ENCODE results near the gene PRDM13.
"Not testable (repeated sequence)": the region's sequence is repeated elsewhere in the genome, so short reads cannot be mapped to it uniquely, and the experiment has no call there.

The PRDM13 gene

DNA sequence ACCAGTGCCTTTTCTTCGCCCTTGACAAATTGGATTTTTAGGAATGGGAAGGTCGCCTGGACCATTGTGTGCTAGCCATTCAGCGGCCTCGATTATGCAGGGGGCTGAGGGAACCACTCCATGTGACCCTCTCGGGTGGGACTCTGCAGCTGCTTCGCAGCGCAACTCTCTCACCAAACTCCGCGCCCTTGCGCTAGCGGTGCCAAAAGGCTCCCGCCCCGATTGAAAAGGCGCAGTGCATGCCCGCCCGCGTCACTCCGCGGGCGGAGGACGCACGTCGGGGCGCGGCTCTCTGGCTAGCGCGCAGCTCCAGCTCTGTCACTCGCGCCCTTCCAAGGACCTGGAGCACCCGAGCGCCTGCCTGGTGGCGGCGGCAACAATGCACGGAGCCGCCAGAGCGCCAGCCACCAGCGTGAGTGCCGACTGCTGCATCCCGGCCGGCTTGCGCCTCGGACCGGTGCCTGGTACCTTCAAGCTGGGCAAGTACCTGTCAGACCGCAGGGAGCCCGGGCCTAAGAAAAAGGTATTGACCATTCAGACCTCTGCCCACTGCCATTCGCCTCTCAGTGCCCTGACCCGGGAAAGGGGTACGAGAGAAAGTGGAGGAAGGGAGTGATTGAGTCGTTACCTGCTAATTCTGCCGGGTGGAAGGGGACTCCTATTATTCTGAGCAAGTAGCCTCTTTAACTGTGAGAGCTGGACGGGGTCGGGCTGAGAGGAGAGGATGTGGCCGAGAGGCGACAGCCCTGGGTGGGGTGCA, at the start of gene PRDM13:
Gene PRDM13, plus strand, starts transcription at position 178 of the 760 bp plus-strand sequence. Its CDS starts 202 bp downstream, at position 380.
- DNase-seq, result peak in 1 of 2 experiments; percentile 32

DNA sequence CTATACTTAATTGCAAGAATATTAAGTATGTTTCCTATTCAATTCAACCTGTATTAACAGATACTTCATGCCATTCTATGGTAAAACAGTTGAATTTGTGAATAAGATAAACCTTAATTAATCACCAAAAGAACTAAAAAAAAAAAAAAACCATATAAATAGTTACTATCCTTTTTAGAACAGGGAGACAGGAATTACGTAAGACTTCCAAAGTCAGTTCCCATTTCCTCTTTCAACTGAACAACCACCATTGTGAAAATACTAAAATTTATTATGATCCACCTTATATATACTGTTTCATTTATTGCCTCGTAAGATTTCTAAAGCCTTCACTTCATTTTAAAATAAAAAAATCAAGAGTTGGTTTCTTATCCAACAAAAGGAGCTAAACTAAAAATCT, 47.6 kb upstream of the PRDM13 start:
- no peak for DNase-seq

DNA sequence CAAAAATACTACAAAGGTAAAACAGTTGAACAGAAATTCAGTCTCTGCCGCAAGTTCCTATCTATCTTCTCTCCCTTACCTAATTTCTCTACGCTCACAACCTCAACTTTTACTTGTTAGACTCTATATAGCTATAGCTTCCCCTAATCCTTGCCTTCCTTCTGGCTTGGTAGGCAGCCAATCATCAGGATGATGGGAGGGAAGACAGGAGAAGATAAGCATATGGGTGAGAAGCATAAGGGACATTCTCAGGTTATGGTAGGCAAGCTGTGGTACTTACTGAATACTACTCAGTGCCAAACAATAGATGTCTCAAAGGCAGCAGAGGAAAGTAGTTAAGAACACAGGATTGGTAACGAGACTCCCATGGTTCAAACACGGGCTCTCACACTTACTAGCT, 46.0 kb upstream of the PRDM13 start:
- DNase-seq, result no peak

DNA sequence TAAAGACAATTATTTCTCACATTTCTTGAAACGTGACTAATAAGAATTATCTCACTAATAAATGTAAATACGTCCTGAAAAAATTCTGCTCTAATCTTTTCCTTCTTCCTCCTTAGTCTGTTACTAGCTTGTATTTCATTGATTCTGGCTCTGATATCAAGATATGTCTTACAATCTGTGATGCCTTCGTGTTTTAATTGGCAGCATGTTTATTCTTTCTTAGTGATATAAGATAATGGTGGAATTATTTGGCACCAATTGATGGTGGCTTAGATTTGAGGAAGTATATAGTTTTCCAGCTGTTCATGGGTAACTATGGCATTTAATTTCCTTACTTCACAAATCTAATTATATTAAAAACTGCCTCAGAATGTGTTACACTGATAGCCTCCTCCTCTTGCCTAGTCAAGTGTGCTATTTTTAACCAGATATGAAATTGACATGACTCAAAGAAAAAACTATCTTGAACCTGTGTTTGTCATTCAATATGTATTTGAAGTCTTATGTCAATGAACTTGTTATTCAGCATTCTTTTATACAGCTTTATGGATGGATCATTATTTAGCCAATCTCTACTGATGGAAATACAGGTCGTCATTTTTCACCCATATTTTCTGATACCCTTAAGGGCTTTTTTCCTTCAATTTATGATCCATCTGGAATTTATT, 43.4 kb upstream of the PRDM13 start:
- DNase-seq, result no peak

DNA sequence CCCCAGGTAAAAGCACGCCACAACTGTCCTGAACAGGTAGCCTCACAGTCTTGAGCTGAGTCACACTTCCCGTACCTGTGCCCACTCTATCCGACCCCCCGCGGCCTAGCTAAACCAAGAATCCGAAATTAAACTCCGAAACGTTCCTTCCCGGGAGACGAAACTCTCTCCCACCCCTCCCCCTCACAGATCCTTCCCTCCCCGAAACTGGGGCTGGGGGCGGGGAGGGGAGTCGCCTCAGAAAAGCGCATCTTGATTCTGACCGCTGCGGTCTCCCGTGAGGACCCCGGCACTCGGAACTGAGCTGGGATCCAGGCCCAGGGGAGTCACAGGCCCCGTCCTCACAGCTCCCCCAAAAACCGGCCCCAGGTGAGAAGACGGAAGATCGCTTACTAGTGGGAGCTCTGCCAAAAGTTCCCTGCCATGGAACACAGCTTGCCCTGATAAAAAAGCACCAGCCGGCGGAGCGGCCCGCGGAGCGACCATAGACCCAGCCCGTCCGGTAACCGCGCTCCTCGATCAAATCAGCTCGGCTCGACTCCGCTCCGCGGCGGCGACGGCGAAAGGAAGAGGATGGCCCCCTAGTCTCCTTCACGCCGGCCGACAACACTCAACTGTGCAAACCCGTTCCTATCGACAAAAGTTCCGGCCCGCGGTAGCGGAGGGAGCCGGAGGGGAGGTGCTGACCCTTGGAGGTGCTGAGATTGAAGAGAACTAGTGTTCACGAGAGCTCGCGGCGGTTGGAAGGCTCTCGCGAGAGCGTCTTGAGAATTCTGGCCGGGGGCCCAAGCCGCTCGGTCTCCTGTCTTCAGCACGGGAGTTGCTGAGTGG, 38.3 kb upstream of the PRDM13 start, which contains the start of gene CCNC:
Gene CCNC, minus strand, starts transcription at position 558 of the 831 bp plus-strand sequence. Its CDS starts 133 bp downstream, at position 425.
- DNase-seq, result peak; percentile 95

DNA sequence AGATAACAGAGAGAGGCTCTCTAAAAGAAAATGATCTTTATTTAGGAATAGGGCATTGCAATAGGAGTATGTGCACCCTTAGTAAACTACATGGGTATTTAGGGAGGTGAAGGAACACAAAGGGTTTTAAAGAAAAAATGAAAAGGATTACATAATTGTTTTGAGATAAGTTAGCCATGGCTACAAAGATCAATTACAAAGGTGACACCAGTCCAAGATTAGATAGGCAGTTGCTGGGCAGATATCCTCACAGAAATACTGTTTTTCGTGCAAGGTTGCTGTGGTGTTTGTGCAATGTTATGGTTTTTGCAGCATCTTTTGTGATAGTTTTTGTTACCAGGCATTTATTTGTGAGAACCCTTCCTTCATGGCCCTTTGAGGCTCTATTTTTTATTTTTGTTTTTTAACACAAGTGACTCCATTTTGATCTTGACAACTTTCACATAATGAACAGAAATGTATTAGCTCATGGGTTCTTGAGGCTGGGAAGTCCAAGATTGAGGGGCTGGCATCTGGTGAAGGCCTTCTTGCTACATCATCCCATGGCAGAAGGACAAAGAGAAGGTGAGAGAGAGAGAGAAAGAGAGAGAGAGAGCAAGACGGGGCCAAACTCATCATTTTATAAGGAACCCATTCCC, 32.5 kb upstream of the PRDM13 start:
- DNase-seq, result no peak

DNA sequence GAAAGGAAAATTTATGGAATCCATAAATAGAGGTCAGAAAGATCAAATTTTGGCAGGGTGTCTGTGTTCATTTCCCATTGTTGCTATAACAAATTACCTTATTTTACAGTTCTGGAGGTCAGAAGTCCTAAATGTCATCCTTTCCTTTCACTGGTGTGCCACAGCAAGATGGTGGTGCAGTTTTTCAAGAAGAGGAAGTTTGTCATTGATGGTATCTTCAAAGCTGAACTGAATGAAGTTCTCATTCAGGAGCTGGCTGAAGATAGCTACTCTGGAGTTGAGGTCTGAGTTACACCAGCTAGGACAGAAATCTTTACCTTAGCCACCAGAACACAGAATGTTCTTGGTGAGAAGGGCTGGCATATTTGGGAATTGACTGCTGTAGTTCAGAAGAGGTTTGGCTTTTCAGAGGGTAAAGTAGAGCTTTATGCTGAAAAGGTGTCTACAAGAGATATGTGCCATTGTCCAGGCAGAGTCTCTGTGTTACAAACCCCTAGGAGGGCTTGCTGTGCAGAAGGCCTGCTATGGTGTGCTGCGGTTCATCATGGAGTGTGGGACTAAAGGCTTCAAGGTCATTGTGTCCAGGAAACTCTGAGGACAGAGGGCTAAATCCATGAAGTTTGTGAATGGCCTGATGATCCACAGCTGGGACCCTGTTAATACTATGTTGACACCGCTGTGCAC, 30.9 kb upstream of the PRDM13 start:
- no peak for DNase-seq

DNA sequence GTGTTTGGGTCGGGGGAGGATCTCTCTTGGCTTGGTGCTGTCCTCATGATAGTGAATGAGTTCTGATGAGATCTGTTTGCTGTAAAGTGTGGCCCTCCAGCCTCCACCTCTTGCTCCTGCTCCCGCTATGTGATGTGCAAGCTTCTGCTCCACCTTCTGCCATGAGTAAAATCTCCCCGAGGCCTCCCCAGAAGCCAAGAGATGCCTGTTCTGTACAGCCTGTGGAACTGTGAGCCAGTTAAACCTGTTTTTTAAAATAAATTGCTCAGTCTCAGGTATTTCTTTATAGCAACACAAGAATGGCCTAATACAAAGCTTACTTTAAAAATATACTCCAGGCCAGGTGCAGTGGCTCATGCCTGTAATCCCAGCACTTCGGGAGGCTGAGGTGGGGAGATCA, 26.9 kb upstream of the PRDM13 start:
- no peak for DNase-seq

DNA sequence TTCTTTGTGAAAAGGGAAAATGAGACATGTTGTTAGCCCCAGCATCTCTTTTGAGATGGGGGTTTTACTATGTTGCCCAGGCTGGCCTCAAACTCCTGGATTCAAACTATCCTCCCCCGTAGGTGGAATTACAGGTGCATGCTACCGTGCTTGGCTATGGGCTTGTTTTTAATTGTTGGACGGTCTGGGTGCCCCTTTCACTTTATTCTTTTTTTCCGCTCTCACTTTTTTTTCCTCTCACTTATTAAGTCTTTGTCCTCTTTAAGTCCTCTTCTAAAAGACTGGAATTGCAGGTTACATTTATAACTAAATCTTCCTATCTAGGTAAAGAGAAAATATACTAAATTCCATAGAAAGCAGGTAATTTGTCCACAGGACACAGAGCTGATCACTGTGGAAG, 18.8 kb upstream of the PRDM13 start:
- DNase-seq, result no peak

DNA sequence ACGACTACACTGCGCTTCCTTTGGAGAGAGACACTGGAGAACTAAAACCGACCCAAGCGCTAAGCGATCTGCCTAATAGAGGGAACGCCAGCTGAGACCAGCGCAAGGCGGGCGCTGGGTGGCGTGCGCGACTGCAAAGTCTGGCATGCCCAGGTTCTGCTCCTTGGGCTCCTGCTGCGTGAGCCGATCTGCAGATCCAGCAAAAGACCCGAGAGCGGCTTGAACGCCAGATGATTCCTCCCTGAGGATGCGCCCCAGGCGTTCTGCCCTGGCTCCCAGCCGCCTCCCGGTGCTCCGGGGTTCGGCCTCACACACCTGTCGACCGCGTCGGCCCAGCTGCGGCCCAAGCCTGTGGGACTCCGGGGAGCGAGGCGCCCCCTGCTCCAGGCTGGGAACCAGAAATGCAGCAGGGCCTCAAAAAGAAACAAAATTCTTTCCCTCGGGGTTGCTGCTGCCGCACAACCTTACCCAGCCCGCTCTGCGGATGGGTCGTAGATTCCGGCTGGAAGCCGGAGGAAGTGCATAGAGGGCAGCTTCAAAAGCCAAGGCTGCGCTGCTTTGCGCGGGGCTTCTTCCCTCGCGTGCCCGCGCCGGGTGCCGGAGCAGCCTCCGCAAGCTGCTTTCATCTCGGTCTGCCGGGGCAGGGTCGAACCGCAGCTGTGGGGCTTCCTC, 17.9 kb upstream of the PRDM13 start:
- DNase-seq, result peak; percentile 76 to 82

DNA sequence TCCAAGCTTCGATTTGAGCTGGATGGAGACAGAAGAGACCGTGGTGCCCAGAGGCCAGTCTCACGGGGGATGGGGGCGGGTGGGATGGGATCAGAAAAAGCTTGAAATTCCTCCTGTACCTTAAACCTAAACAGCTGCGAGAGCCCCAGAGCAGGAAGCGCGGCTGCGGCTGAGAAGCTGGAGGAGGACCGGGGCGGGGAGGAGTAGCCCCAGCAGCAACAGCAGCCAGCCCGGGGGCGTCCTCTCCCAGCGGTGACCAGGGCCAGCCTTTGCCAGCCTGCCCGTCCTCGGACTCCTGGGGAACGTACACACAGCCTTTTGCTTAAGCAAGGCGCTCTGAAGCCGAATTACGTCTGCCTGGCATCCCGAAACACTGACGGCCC, 17.4 kb upstream of the PRDM13 start:
- no peak for DNase-seq

DNA sequence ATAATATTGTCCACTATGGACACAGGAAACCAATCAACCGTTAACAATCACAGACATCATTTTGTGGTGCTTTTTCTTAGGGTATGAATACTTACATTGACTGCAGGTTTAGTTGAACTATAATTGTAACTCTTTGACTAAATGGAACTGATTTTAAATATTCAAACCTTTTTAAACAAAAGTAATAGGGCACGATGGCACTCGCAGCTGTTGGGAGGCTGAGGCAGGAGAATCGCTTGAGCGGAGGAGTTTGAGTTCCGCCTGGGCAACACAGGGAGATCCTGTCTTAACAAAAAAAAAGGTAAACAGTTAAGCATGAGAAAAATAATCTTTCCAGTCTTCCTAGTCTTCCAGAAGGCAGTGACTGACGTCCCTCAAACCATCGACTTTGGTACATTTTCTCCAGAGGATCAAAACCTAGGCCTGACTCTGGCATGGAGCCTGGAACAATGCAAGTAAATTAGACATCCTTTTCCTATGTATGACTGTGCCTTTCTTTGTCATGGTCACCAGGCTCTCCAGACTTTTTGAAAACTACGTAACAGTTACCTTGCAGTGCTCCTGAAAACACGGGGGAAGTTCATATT, 16.6 kb upstream of the PRDM13 start:
- DNase-seq, result no peak

DNA sequence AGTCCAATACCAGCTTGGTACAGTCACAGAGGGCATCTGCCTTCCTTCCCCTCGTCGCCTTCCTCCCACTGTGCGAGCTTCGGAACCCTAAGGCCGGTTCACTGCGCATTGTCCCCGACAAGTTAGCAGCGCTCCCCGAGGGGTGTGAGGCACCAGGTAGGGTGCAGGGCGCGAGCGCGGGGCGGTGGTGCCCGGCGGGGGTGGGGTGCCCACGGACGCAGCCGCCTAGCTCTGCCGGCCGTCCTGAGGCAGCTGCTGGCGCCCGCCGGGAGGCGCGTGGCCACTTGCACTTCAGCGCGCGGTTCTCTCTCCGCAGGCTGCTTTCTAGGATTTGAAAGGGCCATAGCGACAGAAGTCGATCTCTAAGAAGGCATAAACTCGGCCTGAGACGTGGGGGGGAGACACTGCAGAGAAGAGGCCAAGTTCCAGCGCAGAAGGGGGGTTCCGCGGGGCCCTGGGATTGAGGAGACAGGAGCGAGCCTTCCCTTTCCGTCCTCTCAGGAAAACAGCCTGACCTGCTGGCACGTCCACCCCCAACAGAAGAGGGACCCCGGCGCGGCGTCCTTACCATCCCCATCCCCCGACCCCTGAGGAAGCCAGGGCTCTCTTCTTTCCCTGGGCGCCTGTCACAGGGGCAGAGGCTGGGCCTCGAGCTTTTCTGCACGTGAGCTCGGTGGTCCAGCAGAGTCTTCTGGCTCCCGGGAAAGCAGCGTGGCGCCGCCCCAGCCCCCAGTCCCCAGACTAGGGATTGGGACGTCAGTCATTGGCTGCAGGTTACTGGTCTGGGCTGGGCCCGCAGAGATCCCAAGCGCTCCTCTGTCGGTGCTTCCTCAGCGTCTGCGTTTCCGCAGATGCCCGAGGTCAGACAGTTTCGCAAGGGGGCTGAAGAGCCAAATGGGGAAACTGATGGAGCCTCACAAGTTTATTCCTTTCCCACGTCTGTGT, 15.6 kb upstream of the PRDM13 start:
- peak; percentile 24 to 25 for DNase-seq

DNA sequence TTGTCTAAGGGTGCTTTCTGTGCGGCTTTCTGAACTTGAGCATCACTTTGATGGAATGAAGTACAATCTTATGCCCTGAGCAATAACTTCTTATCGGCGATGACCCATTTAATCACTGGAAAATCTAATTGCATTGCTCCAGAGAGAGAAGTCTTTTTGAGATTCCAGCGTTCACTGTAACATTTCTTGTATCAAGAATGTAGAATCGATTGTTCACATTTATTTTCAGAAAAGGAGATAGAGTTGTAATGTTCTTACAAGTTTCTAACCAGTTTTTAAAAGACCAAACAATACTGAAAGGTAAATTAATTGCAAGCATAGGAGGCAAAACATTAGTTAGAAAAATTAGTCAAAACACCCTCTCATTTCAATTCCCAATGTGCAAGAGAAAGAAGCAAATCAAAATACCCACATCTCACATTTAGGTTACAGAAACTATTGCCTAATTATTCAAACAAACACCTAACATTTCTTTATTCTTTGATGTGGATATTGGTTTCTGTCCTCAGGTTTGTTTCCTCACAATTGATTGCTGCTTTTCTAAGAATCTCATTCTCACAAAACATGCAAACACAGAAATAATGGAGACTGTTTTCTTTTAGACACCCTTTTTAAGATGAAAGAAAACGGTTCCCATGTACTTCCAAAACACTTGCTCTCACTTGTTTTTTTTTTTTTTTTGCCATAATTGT, 14.8 kb upstream of the PRDM13 start:
- DNase-seq, result no peak

DNA sequence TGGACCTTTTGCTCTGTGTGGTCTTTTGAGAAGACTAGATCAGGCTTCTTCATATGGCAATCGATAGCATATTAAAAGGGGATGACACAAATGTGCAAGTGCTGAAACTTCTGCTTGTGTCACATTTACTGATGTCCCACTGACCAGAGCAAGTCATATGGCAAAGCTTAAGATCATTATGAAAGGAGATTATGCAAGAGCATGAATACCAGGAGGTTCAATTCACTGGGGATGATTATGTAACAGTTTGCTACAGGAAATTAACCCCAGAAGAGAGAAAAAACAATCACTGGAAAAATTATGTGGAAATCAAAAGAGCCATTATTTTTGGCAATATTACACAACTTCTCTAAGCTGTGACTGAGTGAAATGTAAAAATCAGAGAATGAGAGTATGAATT, 13.7 kb upstream of the PRDM13 start:
- DNase-seq, result no peak

DNA sequence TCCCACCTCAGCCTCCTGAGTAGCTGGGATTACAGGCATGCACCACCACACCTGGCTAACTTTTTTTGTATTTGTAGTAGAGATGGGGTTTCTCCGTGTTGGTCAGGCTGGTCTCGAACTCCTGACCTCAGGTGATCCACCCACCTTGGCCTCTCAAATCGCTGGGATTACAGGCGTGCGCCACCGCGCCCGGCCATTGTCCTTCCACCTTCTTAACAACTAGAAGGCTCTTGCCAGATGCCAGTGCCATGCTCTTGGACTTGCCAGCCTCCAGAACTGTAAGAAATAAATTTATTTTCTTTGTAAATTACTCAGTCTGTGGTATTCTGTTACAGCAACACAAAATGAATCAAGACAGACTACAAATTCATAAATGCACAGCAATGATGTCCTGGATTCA, 11.9 kb upstream of the PRDM13 start:
- DNase-seq, result not testable (repeated sequence)

DNA sequence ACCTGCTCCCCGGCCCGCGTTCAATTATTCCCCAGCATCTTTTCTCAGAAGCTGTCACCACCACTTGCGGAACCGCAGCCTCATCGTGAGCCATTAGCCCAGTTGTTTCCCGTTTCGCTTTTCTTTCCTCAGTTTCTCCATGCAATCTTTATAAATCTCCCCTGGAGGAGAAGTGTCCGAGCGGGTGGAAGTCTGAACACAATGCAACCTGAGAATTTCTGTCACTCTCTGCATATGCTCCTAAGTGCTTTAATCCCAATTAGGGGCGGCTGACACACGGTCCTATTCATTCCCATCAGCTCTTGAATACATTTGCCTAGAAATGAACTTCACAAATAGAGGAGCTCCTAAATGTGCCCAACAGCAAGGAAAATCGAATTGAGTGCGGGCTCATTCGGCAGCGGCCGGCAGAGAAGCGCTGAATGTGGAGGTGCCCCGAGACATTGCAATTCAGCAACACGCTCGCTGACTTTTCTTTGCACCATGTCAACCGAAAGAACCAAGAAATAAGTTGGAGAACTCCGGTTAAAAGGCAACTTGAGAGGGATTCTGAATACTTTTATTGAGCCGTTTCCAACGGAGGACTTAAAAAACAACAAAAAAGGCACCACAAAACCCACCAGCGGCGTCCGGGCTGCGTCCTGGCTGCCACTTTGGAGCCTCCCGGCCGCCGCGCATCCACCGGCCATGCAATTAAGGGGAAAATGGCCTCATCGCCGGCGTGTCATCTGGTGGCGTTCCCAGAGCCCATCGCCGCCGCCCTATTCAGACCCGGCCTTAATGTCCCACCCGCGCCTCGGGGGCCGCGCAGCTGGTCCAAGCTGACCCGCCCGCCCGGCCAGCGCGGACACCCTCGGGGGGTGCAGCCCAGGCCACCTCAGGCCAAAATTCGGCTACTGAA, 3.9 kb upstream of the PRDM13 start:
- peak in 1 of 2 experiments; percentile 34 for DNase-seq

DNA sequence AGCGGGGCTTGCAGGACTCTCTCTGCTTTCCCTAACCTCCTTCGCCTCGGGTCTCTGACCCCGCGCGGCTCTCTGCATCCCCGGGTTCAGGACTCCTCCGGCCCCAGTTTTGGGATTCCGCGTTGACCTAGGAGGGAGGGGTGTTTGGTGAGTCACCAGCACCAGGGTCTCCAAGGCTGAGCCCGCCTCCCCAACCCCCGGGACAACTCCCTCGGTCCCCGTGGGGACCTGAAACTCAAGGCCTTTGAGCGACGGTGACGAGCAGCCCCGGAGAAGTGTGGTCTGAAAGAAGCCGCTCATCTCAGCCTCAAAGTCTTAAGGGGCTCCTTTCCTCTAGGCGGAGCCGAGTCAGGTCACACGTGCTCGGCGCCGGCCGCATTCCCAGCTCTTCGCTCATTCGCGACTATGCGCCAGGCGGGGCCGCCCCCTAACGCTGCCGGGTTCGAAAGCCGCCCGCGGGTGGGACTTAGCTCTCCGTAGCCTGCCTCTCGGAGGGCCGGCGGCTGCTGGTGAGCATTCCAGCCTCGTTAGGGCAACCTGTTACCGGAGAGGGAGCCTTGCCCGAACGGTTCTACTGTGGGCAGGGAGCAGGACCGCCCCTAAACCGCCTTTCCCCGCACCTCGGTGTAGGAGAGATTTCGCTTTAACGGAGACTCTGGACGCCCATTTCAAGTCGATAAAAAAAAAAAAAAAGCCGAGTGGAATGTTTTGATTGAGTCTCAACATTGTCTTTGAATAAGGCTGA, 3.0 kb upstream of the PRDM13 start:
- DNase-seq, result peak; percentile 49 to 58

Data from activated T-cell treated with anti-CD3 and anti-CD28 coated beads, Interleukin-2, amount 50 U/mL, for 48 hours (primary cell).